K562 (cell line): ENCODE measurements around the gene ANKRD7. TPM values are rescaled to one million over a fixed set of nuclear protein-coding genes. Genes with fewer than 3 reads are reported as not detected.
A peak's percentile ranks its signal among the peaks of the same experiment; 100 is the strongest.

Experiments used
- ATAC-seq: fragments of 200-7000 bp; cut with Tn5 transposase; 3 replicates; pipeline ENCODE4 v1.9.1; 2020; ENCODE audit warnings: moderate library complexity
- BruUV-seq: library from RNA; stranded (reverse); fragments of 400-500 nt; replicated peaks from 2 replicates; lab custom pipeline; 2021; lab: Mats Ljungman, UMichigan
- CTCF ChIA-PET: fragments of 300-600 bp; formaldehyde crosslinking; extraction: SDS; loops from one replicate; lab custom pipeline; 2021; ENCODE audit warnings: low intra/inter-chr PET ratio; lab: Yijun Ruan, JAX
- POLR2A ChIA-PET: fragments of 300-600, 350-650 bp; sonication (Branson Sonifier 250); formaldehyde crosslinking; extraction: SDS; loops from one replicate; lab custom pipeline; 2021; ENCODE audit warnings: antibody characterized with exemption, inconsistent platforms; lab: Yijun Ruan, JAX
- DNase-seq, 4 experiments: peaks; one replicate each; pipeline versions ENCODE4 v3.0.0 to v3.0.0-alpha.2; 2011 to 2018; ENCODE audit warnings: low spot score in 3 of 4, mixed read lengths in 3 of 4; ENCODE audit errors: extremely low read depth in 1 of 4
- FAIRE-seq: peaks from 2 replicates; lab custom pipeline; 2011; peaks lifted over from hg19 to GRCh38; lab: Jason Lieb, UNC
- H2AFZ ChIP-seq: 2 replicates; pipeline ENCODE4 v1.6.0; 2011; ENCODE audit warnings: low read depth, low read length, control low read depth, inconsistent platforms
- H3K27ac ChIP-seq: fragments of 200-600 bp; 3 replicates; pipeline ENCODE4 v1.8.0; 2011; ENCODE audit warnings: low read depth, mild to moderate bottlenecking, control low read depth, inconsistent platforms, low read length, moderate library complexity, mixed read lengths; ENCODE audit errors: extremely low read depth
- H3K27me3 ChIP-seq, 2 experiments: fragments of 300-600 bp in 1 of 2; 2 replicates in 1 of 2; 3 replicates in 1 of 2; pipeline versions ENCODE4 v1.6.0 to v1.8.0; 2011; ENCODE audit warnings: inconsistent platforms in 2 of 2, low read length in 2 of 2, mild to moderate bottlenecking in 1 of 2, mixed read lengths in 1 of 2, moderate library complexity in 1 of 2; ENCODE audit not compliant: control insufficient read depth in 2 of 2, insufficient read depth in 2 of 2
- H3K36me3 ChIP-seq: fragments of 300-600 bp; 3 replicates; pipeline ENCODE4 v1.8.0; 2011; ENCODE audit warnings: mild to moderate bottlenecking, low read length, inconsistent platforms; ENCODE audit not compliant: control insufficient read depth, insufficient read depth
- H3K4me1 ChIP-seq, 2 experiments: fragments of 200-600 bp in 1 of 2; replicated peaks in 1 of 2; 2 replicates in 1 of 2; 3 replicates in 1 of 2; pipeline versions ENCODE4 v1.5.1 to v1.8.0; 2011; ENCODE audit warnings: inconsistent platforms in 2 of 2, low read length in 2 of 2, mild to moderate bottlenecking in 1 of 2, mixed read lengths in 1 of 2, moderate library complexity in 1 of 2; ENCODE audit not compliant: control insufficient read depth in 2 of 2, insufficient read depth in 2 of 2
- H3K4me2 ChIP-seq: 2 replicates; pipeline ENCODE4 v1.6.1; 2011; ENCODE audit warnings: low read length, control low read depth, inconsistent platforms, mixed read lengths; ENCODE audit not compliant: insufficient read depth
- H3K4me3 ChIP-seq: fragments of 200-600 bp; sonication (generic), shearing (Covaris generic); 2 replicates; pipeline ENCODE4 v1.5.1; 2016; ENCODE audit warnings: control low read depth, inconsistent platforms
- H3K79me2 ChIP-seq: fragments of 200-600 bp; 3 replicates; pipeline ENCODE4 v1.8.0; 2011; ENCODE audit warnings: low read length, inconsistent platforms; ENCODE audit not compliant: control insufficient read depth, insufficient read depth
- H3K9ac ChIP-seq, 2 experiments: 2 replicates each; pipeline versions ENCODE4 v1.6.0 to v1.6.1; 2011; ENCODE audit warnings: low read depth in 2 of 2, low read length in 2 of 2, control low read depth in 1 of 2, inconsistent platforms in 1 of 2, mild to moderate bottlenecking in 1 of 2, mixed read lengths in 1 of 2; ENCODE audit not compliant: insufficient read depth in 1 of 2
- H3K9me1 ChIP-seq: one replicate; pipeline ENCODE4 v1.6.0; 2011; ENCODE audit warnings: inconsistent platforms, mild to moderate bottlenecking, low read length, moderate library complexity; ENCODE audit not compliant: control insufficient read depth, insufficient read depth
- H3K9me3 ChIP-seq: replicated peaks from 2 replicates; pipeline ENCODE4 v1.5.1; 2011; ENCODE audit warnings: low read depth, low read length, inconsistent platforms; ENCODE audit not compliant: control insufficient read depth, insufficient read depth
- H4K20me1 ChIP-seq: replicated peaks from 2 replicates; pipeline ENCODE4 v1.6.1; 2011; ENCODE audit warnings: low read length, inconsistent platforms, mixed read lengths; ENCODE audit not compliant: control insufficient read depth, insufficient read depth
- ADNP ChIP-seq: fragments of 200-800 bp; sonication (Bioruptor generic); IDR thresholded peaks from 2 replicates; pipeline ENCODE4 v1.6.1; 2016; ENCODE audit warnings: missing genetic modification characterization, missing compliant biosample characterization
- ATF3 ChIP-seq, 2 experiments: fragments of 450-650 bp in 1 of 2; sonication (generic) in 1 of 2; formaldehyde crosslinking in 1 of 2; IDR thresholded peaks in 1 of 2; conservative IDR thresholded peaks in 1 of 2; 2 replicates each; pipeline versions ENCODE4 v1.6.1 to v1.8.1; 2016 to 2023; ENCODE audit warnings: mild to moderate bottlenecking in 2 of 2, moderate library complexity in 2 of 2, inconsistent platforms in 1 of 2, missing genetic modification reagents in 1 of 2
- CXXC5 ChIP-seq: fragments of 250-450 bp; sonication (Bioruptor Pico); IDR thresholded peaks from 2 replicates; pipeline ENCODE4 v1.8.0; 2022; ENCODE audit warnings: inconsistent platforms, mild to moderate bottlenecking, moderate library complexity
- JUND ChIP-seq, 2 experiments: IDR thresholded peaks; 2 replicates in 1 of 2; 3 replicates in 1 of 2; pipeline ENCODE4 v1.6.1; 2011; ENCODE audit warnings: borderline replicate concordance in 2 of 2, low read depth in 2 of 2, low read length in 2 of 2, improper control_type of control experiment in 1 of 2, missing biosample characterization in 1 of 2, missing genetic modification characterization in 1 of 2, missing genetic modification reagents in 1 of 2
- PRMT5 ChIP-seq: sonication (generic); formaldehyde crosslinking; IDR thresholded peaks from 2 replicates; pipeline ENCODE4 v1.5.0; 2020; ENCODE audit warnings: missing genetic modification reagents
- SRSF3 ChIP-seq: fragments of 200-400 bp; formaldehyde crosslinking; IDR thresholded peaks from 2 replicates; pipeline ENCODE4 v1.6.1; 2016; ENCODE audit warnings: mild to moderate bottlenecking, low read length, moderate library complexity; ENCODE audit not compliant: insufficient read depth
- SRSF9 ChIP-seq: fragments of 200-400 bp; formaldehyde crosslinking; IDR thresholded peaks from 2 replicates; pipeline ENCODE4 v1.6.1; 2017; ENCODE audit warnings: low read depth, low read length, borderline replicate concordance
- ZBTB11 ChIP-seq, 3 experiments: fragments of 200-800 bp in 1 of 3; fragments of 250-450 bp in 1 of 3; fragments of 450-650 bp in 1 of 3; sonication (Bioruptor Pico) in 1 of 3; sonication (Bioruptor generic) in 1 of 3; formaldehyde crosslinking in 1 of 3; IDR thresholded peaks; 2 replicates each; pipeline versions ENCODE4 v1.6.1 to v1.8.0; 2016 to 2022; ENCODE audit warnings: mild to moderate bottlenecking in 2 of 3, missing genetic modification characterization in 2 of 3, missing compliant biosample characterization in 1 of 3, moderate library complexity in 1 of 3
- ZBTB2 ChIP-seq: fragments of 450-650 bp; IDR thresholded peaks from 2 replicates; pipeline ENCODE4 v1.6.1; 2016; ENCODE audit warnings: antibody characterized with exemption
- ZNF324 ChIP-seq: fragments of 250-450 bp; sonication (Bioruptor Pico); IDR thresholded peaks from 2 replicates; pipeline ENCODE4 v1.4.0; 2020; ENCODE audit warnings: mild to moderate bottlenecking
- ZNF354B ChIP-seq: fragments of 250-450 bp; sonication (Bioruptor Pico); IDR thresholded peaks from 2 replicates; pipeline ENCODE4 v1.4.0; 2020
- ZNF695 ChIP-seq: fragments of 450-650 bp; formaldehyde crosslinking; IDR thresholded peaks from 2 replicates; pipeline ENCODE4 v1.4.0; 2020; ENCODE audit warnings: mild to moderate bottlenecking, moderate library complexity
- in situ Hi-C: fragments of 300-500 bp; cut with MboI; formaldehyde crosslinking; loops from 4 replicates; pipeline ENCODE4 v1.15.0; 2018; ENCODE audit warnings: inconsistent platforms, mixed read lengths
- intact Hi-C: fragments of 100-400 bp; cut with micrococcal nuclease; formaldehyde crosslinking; loops from 2 replicates; pipeline ENCODE4 v1.14.2; 2022
- polyA plus RNA-seq, 8 experiments: library from polyadenylated mRNA; depleted of rRNA in 4 of 8; stranded (reverse) in 5 of 8; unstranded in 3 of 8; fragments of >200 nt; fragmentation: Nextera tagmentation in 2 of 8; fragmentation: Illumina TruSeq in 1 of 8; extraction: Ambion mirVana in 2 of 8; extraction: Trizol in 1 of 8; gene quantifications; 2 replicates each; pipeline versions ENCODE4 v1.2.1 to v1.2.3, GENCODE V29; 2011 to 2014; ENCODE audit warnings: inconsistent platforms in 1 of 8, missing spikeins in 1 of 8
- total RNA-seq, 7 experiments: library from RNA; depleted of rRNA in 6 of 7; stranded (reverse); fragments of >200 nt in 6 of 7; fragmentation: Illumina TruSeq in 2 of 7; extraction: Trizol in 2 of 7; gene quantifications; 2 replicates each; pipeline versions ENCODE4 v1.2.1 to v1.2.3, GENCODE V29; 2011 to 2021; ENCODE audit warnings: low replicate concordance in 1 of 7

The ANKRD7 gene
- total and polyA plus RNA-seq, 9 of the 15 experiments (the other 6 are each of a cell fraction or from before 2014, with no cell fraction given) = 0.33 TPM; not detected in 8

GRCh38 chr7:118185163-118185860 lies 39.2 kb upstream of the ANKRD7 start (continued):
- no peak for TF ChIP-seq SRSF9
- no peak for TF ChIP-seq SRSF3
- TF ChIP-seq CXXC5 (CRISPR knock-in tag) = no peak
- TF ChIP-seq ZBTB2 = no peak
- no peak for TF ChIP-seq ZNF354B (CRISPR knock-in tag)
- no peak for TF ChIP-seq ZNF695 (CRISPR knock-in tag)
- no peak for TF ChIP-seq PRMT5 (CRISPR knock-in tag)

GRCh38 chr7:118186501-118186900 lies 38.0 kb upstream of the ANKRD7 start:
- ATAC-seq = no peak

More at GRCh38 chr7:118186501-118186900, 38.0 kb upstream of the ANKRD7 start:
- no peak overlapping the region for H2AFZ ChIP-seq
- H3K4me2 ChIP-seq = 0 out of 2 replicates have a peak overlapping the region, but pooled peaks have one; percentile 25
- CTCF ChIA-PET = no interaction called here
- peaks cover 4 to 7% of the 10 kb centered on the region in 2 experiments; a peak in 2 of 5 replicates for H3K4me1 ChIP-seq
- POLR2A ChIA-PET = no interaction called here
- no peaks in the 10 kb centered on the region for H3K9me3 ChIP-seq
- no peak overlapping the region; the same call in 2 of the 3 replicates for H3K27ac ChIP-seq
- intact Hi-C loops = loop anchor here (10.0 kb wide), 2 partner anchors 1232 to 1972 kb away; partner anchors contain the start of genes ST7 and TES
- H4K20me1 ChIP-seq = no peaks in the 10 kb centered on the region
- H3K79me2 ChIP-seq = peaks cover 57% of the 10 kb centered on the region
- FAIRE-seq (no peak), DNase-seq (peak in 1 of 4 experiments; percentile 44)
- peak overlapping the region in 1 of 2 experiments; percentile 99; a peak in 2 of 4 replicates for H3K9ac ChIP-seq
- H3K9me1 ChIP-seq = no peaks in the 10 kb centered on the region
- BruUV-seq = no TSS peak
- H3K27me3 ChIP-seq = no peaks in the 10 kb centered on the region
- TF ChIP-seq ZBTB11 (CRISPR knock-in tag; IDR thresholded peaks at IDR 0.05) (0 out of 6 replicates have a peak, but pooled peaks of 1 of the 3 experiments have one; percentile 22), ZNF324 (CRISPR knock-in tag) (no peak), ATF3 (IDR thresholded peaks at IDR 0.05) (peak; percentile 45), ATF3 (CRISPR knock-in tag; conservative IDR thresholded peaks at IDR 0.05) (no peak), ADNP (tag) (peak; percentile 5; the same call in 1 of the 2 replicates), JUND (IDR thresholded peaks at IDR 0.05; ENCODE audit: borderline replicate concordance, low read depth, low read length) (peak; percentile 44; the same call in 1 of the 2 replicates), JUND (tag; IDR thresholded peaks at IDR 0.05; ENCODE audit: borderline replicate concordance, low read depth, low read length) (no peak; the same call in 2 of the 3 replicates)
- H3K36me3 ChIP-seq = peaks cover 57% of the 10 kb centered on the region
- in situ Hi-C loops = loop anchor here (25.0 kb wide), 1 partner anchor 1224 kb away; the partner anchor contains the start of gene ST7
- H3K4me3 ChIP-seq = peak overlapping the region; percentile 68; the same call in 1 of the 2 replicates
